Activated CD4-positive, alpha-beta T cell treated with anti-CD3 and anti-CD28 coated beads, Interleukin-2, Interleukin-6, amounts not matched to agents 100 ng/mL and 50 ng/mL, durations not matched to agents 16 hours and 8 hours (primary cell): ENCODE results near the gene SUCNR1.
A peak's percentile ranks its signal among the peaks of the same experiment; 100 is the strongest.
"Not testable (repeated sequence)": the region's sequence is repeated elsewhere in the genome, so short reads cannot be mapped to it uniquely, and the experiment has no call there.

Experiments
- DNase-seq: peaks from one replicate; pipeline ENCODE4 v3.0.0-alpha.2; 2020

SUCNR1 gene

DNA sequence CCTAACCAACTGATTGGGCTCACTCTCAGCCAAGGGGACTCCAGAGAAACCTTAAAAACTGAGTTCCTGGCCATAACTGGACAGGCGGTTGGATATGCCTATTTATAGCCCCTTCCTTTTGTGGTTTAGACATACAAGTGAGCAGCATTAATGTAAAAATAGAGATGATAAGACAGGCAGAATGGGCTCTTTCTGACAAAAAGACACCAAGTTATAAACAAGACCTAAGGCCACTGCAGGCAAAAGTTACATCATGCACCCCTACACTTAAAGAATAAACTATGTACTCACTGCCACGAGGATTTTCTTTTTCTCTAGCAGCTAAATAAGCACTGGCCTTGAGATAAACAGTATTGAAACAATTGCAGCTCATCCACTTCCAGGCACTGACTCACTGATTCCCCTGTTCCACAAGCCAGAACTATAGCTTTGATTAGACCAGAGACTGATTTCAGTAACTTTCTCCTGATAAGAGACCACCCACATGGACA, 30.1 kb downstream of the SUCNR1 start:
- DNase-seq = no peak

DNA sequence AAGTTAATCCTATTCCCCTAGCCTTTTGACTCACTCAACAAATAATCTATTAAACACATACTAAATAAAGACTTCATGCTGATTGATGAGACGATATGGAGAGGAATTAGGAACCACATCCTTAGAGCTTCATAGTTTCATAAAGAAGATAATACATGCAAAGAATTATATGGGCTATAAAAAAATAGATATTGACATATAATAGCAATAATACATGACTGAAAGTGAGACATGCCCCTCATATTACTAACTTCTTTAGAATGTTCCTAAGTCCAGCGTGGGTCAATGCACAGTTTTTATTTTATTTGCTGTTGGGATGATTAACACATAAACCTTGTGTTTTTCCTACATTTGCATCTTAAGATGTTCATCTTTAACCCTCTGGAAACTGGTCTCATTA, 32.2 kb downstream of the SUCNR1 start:
- DNase-seq = no peak

DNA sequence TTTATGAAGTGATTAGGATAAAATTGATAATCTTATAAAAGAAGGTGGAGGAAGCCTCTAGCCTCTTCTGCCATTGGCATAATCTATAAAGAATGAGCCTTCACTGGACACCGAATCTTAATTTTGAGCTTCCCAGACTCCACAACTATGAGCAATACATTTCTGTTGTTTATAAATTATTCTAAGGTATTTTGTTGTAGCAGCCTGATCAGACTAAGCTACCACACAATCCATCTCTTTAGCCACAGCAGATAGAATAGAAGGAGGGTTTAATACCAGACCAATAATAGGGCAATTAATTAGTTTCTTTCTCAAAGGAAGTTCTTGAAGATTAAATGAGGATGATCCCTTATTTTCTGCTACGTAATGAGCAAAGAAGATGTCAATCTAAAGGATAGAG, 33.3 kb downstream of the SUCNR1 start:
- no peak for DNase-seq

DNA sequence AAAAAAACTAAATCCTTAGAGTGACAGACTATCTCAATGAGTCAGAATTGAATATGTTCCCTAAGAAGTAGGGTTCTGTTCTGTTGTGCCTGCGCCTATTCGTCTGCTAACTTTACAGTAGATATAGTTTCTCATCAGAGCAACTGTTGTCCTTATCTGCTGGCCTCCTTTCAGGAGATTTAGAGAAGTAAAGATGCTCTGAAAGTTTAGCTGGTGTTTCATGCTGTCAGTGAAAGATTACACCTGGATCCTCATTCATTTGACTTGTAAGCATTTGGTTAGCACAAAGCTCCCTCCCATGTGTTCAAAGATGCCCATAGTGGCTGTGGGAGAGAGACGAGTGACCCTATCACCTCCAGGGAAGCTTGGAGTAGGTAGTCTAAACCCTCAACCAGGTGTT, 35.0 kb downstream of the SUCNR1 start:
- DNase-seq = no peak

DNA sequence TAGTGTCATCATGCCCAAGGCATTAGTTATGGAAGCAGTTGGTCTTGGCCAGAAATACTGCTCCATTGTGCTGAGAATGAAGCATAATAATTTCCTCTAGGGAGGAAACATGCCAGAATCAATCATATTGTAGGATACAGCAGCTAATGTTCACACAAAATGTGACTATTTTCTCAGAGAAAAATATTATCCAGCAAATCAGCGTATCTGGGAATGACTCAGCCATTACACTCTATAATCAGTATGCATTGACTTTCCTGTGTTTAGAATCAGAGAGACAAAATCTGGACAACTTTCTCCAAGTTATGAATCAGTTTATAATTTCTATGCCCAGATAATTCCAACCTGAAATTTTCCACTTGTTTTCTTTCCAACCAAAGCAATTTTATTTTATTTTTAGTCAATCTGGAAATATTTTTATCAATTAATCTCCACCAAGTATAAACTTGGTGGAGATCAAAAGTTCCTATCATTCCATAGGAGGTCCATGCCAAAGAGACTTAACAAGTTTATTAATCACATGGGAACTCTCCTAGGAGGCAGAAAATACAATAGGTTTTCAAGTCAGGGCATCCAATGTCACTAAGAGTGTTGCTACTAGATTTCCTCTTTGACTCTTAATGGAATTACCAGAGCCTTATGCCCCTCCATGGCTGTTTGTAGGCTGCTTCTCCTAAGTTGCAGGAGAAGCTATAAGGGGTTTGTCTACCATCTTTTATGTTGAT, 36.4 kb downstream of the SUCNR1 start:
- DNase-seq = no peak

DNA sequence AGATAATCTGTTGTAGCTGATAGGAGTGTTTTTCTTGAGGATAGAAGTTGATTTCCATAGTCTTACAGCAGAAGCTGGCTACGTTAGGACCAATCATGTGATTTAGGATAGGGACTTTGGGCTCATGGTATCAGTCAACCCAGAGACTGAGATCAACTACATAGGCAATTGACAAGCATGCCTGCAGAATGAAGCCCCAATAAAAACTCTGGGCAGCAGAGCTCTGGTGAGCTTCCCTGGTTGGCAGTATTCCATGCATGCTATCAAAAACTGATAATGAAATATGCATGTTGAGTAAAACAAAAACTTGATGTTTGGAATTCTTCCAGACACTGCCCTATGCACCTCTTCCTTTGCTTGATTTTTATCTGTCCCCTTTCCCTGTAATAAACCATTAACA, 38.0 kb downstream of the SUCNR1 start:
- no peak for DNase-seq

DNA sequence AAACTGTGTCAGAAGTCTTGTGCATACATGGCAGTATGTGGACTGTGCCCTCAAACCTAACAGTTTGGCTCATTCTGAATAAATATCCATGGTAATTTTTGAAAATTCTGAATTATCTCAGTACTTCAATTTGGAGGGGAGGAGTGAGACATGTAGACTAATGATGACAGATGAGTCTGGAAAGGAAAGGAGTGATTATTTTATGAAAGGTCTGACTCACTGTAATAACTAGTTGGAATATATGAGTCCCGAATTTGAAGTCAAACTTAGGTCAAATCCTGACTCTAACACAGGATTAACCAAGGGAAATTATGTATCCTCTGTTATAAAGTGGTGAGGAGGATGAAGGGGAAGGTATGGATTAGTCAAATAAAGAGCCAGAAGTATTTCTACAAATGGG, 38.6 kb downstream of the SUCNR1 start:
- no peak for DNase-seq

DNA sequence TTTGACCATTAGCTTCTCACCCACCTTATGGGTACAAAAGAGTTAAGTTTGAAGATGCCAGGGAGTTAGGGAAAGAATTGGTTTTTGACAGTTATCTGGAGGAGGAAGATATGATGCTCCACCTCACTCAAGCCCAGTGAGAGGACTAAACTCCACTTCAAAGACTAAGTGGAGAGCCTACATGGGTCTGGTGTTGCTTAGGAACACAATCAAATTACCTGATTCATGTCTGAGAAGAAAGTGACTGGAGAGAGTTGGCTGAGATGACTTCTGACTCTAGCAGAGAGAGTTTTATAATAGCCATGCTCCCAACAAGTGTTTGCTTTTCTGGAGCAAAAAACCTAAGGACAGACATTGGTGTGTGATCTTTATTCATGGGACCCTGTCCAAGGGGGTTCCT, 43.3 kb downstream of the SUCNR1 start:
- DNase-seq = no peak

DNA sequence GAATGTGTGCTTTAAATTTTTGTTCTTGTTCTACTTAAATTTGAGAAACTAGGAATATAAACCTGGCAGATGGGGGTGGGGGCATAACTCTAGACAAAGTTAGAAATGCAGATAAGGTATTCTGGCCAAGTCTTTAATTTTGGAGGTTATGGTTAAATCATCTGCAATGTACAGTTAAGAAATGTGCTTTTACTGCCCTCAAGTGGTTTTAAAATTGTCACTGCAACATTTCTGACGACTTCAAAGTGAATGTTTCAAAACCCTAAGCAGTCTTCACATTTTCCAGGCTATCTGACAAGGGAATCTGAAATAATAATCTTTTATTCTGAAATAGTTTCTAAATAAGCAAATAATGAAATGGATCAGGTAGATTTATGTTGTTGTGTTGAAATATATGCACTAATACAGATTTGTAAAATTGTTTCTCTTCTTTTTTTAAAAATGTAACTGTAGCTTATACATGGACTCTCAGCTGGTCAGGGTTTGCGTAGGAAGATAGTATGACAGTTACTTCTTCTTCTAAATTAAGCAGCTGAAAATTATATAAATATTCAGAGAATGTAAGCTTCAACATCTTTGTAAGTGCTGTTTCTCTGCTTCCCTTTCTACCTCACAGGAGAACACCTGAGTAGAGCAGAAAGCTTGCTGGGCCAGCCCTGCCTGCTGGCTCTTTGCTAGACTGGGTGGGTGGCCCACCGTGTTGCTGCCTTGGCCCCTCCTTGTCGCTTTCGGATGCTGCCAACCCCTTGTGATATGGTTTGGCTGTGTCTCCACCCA, 45.0 kb downstream of the SUCNR1 start:
- peak; percentile 44 for DNase-seq

DNA sequence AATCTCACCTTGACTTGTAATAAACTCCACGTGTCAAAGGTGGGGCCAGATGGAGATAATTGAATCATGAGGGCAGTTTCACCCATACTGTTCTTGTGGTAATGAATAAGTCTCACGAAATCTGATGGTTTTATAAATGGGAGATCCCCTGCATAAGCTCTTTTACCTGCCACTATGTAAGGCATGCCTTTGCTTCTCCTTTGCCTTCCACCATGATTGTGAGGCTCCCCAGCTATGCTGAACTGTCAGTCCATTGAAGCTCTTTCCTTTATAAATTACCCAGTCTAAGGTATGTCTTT, 45.5 kb downstream of the SUCNR1 start:
- no peak for DNase-seq

DNA sequence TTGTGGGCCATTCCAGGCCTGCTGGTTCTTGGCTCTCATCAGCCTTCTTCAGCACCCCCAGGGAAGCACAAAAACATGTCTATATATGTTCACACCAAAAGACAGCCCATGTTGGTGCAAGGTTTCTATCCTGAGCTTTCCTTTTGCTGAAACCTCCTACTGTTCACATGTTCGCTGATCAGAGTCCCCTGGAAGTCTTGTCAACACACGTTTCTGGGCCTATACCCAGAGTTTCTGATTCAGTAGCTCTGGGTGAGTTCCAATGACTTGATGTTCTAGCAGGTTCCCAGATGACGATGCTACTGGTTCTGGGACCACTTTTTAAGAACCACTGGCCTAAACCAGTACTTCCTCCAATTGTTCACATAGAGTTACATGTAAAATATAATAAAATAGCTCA, 46.0 kb downstream of the SUCNR1 start:
- no peak for DNase-seq

DNA sequence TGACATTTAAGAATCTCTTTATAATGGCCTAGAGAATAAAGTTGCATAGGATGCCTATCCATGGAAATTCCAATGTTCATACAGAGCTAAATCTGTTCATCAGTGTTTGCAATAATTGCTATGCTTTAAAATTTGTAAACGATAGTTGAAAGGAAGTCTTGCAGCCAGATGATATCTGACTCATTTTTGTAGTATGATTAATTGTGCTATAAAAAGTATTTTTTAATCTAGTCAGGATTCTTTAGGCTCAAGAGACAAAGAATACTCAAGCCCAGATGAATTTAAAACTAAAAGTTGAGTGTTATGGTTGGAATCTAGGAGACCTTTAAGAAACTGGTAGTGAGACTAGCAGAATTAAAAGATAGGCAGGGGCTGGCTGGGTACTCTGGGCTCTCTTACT, 50.5 kb downstream of the SUCNR1 start:
- no peak for DNase-seq

DNA sequence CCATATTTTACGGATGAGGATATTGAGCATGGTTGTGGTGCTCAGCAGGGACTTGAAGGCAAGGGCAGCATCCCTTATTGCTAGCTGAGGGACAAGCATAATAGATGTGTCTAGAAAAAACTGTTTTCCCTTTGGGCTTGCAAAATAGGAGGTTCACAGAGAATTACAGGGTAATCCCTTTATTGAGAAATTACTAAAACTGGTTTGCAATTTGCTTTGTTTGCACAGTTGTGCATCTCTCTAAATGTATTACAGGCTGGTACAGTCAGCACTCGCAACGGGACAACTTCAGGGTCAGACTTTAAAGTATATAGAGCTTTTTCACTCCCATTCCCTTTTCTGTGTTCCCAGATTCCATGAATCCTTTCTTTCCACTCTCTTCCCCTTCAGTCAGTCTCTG, 51.3 kb downstream of the SUCNR1 start:
- DNase-seq = no peak

DNA sequence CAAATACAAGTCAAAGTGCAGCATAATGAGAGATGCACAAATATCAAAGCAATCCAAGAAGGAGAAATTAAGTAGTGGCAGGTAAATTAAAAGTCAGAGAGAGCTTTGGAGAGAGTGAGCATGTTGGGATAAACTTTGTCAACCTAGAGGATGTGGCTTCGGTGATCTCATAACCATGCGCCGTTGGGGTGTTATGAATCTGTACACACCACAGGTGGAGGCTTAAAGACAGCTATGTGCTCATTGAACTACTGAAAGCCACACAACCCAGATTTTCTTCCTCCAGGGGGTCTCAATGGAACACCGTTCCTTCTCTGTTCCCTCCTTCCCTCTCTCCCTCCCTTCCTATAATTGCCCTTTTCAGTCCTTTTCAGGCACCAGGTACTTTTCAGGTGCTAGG, 52.0 kb downstream of the SUCNR1 start:
- DNase-seq = peak; percentile 45

DNA sequence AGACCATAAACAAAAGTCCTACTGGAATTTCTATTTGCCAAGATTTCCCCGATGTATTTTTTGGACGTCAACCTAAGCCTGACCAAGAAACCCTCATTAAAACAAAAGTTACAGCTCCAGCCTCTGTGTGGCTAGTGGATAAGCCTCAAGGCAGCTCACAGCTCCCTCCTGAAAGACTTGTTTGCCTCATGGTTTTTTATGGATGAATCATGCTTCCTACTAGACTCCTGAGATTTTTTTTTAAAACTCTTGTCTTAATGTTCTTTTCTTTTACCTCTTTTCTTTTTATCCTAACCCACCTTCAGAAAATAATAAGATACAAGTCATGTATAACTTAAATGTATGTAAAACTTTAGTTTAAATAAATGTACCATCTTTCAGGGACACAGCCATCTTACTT, 52.4 kb downstream of the SUCNR1 start:
- no peak for DNase-seq

DNA sequence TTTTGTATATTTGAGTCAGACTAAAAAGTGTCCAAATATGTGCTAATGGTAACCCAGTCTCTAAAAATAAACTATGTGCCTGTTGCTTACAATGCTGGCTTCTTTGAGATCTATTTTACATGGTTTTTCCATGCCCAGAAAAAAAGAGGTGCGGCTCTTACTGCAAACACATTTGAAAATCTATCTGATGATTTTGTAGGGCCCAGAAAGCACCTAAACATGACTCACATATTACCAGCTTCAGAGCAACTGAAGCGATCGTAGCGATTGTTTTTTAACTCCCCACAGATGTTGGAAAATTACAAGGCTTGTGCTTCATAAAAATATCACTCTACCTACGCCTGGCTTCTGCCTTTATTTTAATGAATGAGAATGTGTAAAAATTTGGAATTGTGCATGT, 53.5 kb downstream of the SUCNR1 start:
- no peak for DNase-seq

DNA sequence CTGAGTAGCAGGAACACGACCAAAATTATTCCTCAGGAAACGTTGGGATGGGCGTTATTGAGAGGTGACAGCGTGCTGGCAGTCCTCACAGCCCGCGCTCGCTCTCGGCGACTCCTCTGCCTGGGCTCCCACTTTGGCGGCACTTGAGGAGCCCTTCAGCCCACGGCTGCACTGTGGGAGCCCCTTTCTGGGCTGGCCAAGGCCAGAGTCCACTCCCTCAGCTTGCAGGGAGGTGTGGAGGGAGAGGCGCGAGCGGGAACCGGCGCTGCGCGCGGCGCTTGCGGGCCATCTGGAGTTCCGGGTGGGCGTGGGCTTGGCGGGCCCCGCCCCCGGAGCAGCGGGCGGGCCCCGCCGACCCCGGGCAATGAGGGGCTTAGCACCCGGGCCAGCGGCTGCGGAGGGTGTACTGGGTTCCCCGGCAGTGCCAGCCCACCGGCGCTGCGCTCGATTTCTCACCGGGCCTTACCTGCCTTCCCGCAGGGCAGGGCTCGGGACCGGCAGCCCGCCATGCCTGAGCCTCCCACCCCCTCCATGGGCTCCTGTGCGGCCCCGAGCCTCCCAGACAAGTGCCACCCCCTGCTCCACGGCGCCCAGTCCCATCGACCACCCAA, 54.6 kb downstream of the SUCNR1 start:
- DNase-seq = not testable (repeated sequence)

DNA sequence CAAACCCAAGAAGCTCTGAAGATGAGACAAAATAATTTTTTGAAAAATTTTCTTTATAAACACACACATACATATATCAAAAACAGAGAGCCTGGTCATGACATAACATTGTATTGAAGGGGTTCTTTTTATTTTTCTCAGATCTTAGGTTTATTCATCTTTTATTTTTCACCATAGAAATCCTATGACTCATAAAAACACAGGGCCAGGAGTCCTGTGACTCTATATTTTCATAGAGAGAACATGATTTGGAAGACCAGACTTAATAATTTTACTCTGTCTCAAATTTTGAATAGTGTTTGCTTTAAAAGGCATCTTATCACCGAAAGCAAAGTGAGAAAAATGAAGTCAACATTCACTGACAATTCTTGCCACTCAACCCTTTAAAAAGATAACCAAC, 57.7 kb downstream of the SUCNR1 start:
- DNase-seq = no peak

DNA sequence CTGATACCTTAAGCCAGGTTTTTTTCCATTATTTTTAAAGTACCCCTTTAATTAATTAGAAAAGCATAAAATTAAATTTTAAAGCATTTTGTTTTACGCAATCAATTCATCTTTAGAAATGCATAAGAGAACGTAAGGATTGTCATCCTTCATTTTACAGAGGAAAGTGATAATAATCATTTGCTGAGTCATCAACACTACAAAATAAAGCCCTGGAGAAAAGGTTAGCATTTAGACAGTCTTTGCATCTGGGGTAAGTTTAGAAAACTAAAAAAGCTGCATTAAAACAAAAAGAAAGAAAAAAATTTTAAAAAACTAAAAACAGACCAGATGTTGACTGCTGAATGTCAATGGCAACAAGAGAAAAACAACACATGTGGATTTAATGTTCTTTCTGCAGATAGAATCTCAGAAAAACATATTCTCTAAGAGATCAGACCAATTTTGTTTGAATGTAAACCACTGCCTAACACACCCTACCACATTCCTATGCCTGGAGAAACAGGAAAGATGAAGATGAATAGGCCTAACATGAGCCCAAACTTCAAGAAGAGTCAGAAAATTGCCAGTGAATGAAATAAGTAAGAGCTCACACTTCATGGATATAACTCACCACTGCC, 59.9 kb downstream of the SUCNR1 start:
- DNase-seq = no peak
